ENCODE measurements around the gene POLL.
"Not testable (repeated sequence)": the region's sequence is repeated elsewhere in the genome, so short reads cannot be mapped to it uniquely, and the experiment has no call there.

Gene POLL

GRCh38 chr10:101602761-101603398 lies 14.8 kb upstream of the POLL start:
- Histone ChIP-seq H3K27me3 (replicated peaks) (no peaks in the 10 kb centered on the region), H3K4me3 (ENCODE audit: low read depth, low read length) (no peak overlapping the region), H3K27ac (no peak overlapping the region), H3K36me3 (replicated peaks) (no peaks in the 10 kb centered on the region)
- in situ Hi-C loops (cut with HindIII; ENCODE audit: low pct_ligation_motif_present, low sequenced_read_pairs): no loop called here
- peak; percentile 60 for DNase-seq
- TF ChIP-seq CTCF (IDR thresholded peaks at IDR 0.05; ENCODE audit: low read depth, low read length, missing control alignments): peak; percentile 98

GRCh38 chr10:101601541-101601940 lies 13.5 kb upstream of the POLL start:
- no peak for TF ChIP-seq CTCF (IDR thresholded peaks at IDR 0.05; ENCODE audit: low read depth, low read length, missing control alignments)
- Histone ChIP-seq H3K36me3 (replicated peaks) (no peaks in the 10 kb centered on the region), H3K4me3 (ENCODE audit: low read depth, low read length) (no peak overlapping the region), H3K27me3 (replicated peaks) (no peaks in the 10 kb centered on the region), H3K27ac (no peak overlapping the region)
- no peak for DNase-seq
- in situ Hi-C loops (cut with HindIII; ENCODE audit: low pct_ligation_motif_present, low sequenced_read_pairs): no loop called here

- DNase-seq: no peak
- H3K27me3 ChIP-seq (replicated peaks): no peaks in the 10 kb centered on the region
- TF ChIP-seq CTCF (IDR thresholded peaks at IDR 0.05; ENCODE audit: low read depth, low read length, missing control alignments): no peak
- no peaks in the 10 kb centered on the region for H3K36me3 ChIP-seq (replicated peaks)
- in situ Hi-C loops (cut with HindIII; ENCODE audit: low pct_ligation_motif_present, low sequenced_read_pairs): no loop called here
- no peak overlapping the region for H3K4me3 ChIP-seq (ENCODE audit: low read depth, low read length)
- no peak overlapping the region for H3K27ac ChIP-seq
Measured at GRCh38 chr10:101597091-101597900, 9.2 kb upstream of the POLL start.

GRCh38 chr10:101595591-101596433 lies 7.8 kb upstream of the POLL start:
- H3K27me3 ChIP-seq (replicated peaks): no peaks in the 10 kb centered on the region
- TF ChIP-seq CTCF (IDR thresholded peaks at IDR 0.05; ENCODE audit: low read depth, low read length, missing control alignments): no peak
- H3K4me3 ChIP-seq (ENCODE audit: low read depth, low read length): no peak overlapping the region
- DNase-seq: no peak
- no peak overlapping the region for H3K27ac ChIP-seq
- in situ Hi-C loops (cut with HindIII; ENCODE audit: low pct_ligation_motif_present, low sequenced_read_pairs): no loop called here
- H3K36me3 ChIP-seq (replicated peaks): no peaks in the 10 kb centered on the region

- DNase-seq: not testable (repeated sequence)
Measured at GRCh38 chr10:101593331-101593730, 5.3 kb upstream of the POLL start.

GRCh38 chr10:101588879-101589278 lies 822 bp upstream of the POLL start:
- DNase-seq: peak; percentile 70
- Histone ChIP-seq H3K4me3 (ENCODE audit: low read depth, low read length) (peak overlapping the region; percentile 98), H3K27me3 (replicated peaks) (no peaks in the 10 kb centered on the region), H3K27ac (no peak overlapping the region), H3K36me3 (replicated peaks) (no peaks in the 10 kb centered on the region)
- TF ChIP-seq CTCF (IDR thresholded peaks at IDR 0.05; ENCODE audit: low read depth, low read length, missing control alignments): no peak
- in situ Hi-C loops (cut with HindIII; ENCODE audit: low pct_ligation_motif_present, low sequenced_read_pairs): no loop called here

More at GRCh38 chr10:101593331-101593730, 5.3 kb upstream of the POLL start:
- in situ Hi-C loops (cut with HindIII; ENCODE audit: low pct_ligation_motif_present, low sequenced_read_pairs); H3K4me3 ChIP-seq (ENCODE audit: low read depth, low read length); H3K27me3 ChIP-seq (replicated peaks); H3K27ac ChIP-seq; H3K36me3 ChIP-seq (replicated peaks): not testable (repeated sequence)
